Activated CD8-positive, alpha-beta memory T cell treated with anti-CD3 and anti-CD28 coated beads, Interleukin-2, amount 50 U/mL, for 4 hours (primary cell): ENCODE measurements around the gene CWC27.
"Not testable (repeated sequence)": the region's sequence is repeated elsewhere in the genome, so short reads cannot be mapped to it uniquely, and the experiment has no call there.

ENCODE experiments used
- DNase-seq: peaks from one replicate; pipeline ENCODE4 v3.0.0-alpha.2; 2020

CWC27 gene

DNA sequence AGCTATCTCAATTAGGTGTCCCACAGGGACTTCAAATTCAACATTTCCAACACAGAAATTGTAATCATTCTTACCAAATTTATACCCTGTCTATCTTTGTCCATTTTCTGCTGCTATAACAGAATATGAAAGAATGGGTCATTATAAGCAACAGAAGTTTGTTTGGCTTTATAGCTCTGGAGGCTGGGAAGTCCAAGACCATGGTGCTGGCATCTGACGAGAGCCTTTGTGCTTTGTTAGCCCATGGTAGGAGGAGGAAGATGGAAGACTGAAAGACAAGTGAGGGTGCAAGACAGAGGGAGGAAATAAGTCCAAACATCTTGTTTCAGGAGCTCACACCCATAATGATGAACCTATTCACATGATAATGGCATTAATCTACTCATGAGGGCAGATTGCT lies 72.2 kb downstream of the CWC27 start:
- DNase-seq = no peak

DNA sequence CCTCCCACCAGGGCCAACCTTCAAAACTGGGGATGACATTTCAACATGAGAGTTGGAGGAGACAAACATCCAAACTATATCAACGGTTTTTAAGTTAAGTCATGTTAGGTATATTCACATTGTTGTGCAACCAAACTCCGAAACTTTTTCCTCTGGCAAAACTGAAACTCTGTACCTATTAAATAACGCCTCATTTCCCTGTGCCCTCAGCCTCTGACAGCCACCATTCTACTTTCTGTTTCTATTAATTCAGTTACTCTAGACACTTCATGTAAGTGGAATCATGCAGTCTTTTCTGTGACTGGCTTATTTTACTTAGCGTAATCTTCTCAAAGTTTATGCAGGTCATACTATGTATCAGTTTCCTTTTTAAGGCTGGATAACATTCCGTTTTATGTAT lies 85.0 kb downstream of the CWC27 start:
- DNase-seq = no peak

DNA sequence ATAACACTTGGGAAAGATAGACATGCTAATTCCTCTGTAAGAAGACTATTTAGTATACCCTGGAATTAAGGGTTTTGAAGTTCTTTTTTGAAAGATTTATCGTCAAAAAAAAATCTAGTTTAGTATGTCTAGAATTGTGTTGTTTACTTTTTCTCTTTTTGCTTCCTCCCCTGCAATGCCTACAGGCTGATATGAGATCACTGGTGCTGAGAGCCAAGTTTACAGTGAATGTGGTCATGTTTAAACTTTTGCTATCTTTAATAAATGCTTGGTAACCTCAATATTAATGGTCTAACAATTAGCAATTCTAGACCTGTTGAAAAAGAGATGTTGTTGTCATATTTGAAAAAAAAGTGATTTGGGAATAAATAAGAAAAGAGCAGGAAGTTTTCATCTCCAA lies 86.1 kb downstream of the CWC27 start:
- no peak for DNase-seq

DNA sequence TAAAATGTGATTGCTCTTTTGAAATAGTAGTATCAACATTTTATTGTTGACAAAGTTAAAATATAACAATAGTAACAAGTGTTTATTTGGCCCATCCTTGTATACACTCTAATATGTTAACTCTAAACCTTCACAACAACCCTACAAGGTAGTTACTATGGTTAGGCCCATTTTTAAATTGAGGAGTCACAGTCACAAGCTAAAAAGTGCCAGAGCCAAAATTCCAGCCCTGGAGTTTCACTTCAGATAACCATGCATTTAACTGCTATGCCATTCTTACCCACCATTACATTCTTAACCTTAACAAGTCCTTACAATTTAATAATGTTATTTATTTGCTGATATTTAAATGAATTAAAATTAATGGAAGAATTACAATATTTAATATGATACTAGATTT lies 91.2 kb downstream of the CWC27 start:
- DNase-seq = no peak

DNA sequence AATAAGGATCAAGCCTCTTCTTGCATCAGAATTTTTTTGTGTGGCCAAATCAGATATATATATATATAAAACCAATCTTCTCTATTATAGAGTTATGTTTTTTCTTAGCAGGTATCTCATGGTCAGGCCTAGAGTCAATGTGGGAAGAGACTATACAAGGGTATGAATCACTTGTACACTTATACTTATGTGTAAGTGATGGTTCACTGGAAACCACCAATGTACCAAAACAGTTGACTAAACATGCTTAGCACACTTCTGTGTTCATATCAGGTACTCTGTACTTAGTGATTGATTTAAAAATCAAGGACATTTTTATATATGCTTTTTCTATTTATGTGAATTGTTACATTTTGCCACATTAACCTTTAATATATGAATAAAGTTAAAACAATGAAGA lies 92.6 kb downstream of the CWC27 start:
- no peak for DNase-seq

DNA sequence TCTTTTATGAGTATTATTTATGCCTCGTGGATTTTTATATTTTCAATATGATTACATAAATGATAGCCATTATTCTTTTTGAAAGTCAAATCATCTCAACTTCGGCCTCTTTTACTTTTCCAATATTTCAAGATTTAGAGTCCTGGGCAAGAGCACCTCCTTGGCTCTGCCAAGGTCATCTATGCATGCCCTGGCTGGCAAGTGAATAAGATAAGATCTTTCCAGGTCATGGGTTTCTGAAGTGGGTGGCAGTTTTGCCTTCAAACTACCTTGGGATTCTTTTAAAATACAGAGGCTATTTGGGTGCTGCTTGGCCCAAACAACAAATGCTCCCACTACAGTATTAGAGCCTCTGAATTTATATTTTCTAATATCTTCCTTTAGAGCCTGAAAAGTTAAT lies 95.4 kb downstream of the CWC27 start:
- DNase-seq = no peak

DNA sequence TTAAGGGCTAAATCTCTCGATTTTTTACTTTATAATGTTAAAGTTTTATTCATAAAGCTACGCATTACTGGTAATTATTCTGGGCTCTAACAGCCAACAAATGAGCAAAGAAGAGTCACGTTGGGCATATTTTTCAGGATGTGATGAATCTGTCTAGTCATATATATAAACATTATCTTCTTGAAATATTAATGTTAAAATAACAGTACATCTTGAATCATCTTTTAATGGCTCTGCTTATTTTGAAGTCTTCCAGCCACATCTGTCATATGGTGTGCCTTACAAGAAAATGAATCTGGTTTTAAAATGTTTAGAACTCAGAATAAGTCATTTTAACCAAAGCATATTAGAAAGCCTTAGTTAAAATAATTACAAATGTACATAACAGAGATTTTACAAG lies 96.9 kb downstream of the CWC27 start:
- DNase-seq = no peak

DNA sequence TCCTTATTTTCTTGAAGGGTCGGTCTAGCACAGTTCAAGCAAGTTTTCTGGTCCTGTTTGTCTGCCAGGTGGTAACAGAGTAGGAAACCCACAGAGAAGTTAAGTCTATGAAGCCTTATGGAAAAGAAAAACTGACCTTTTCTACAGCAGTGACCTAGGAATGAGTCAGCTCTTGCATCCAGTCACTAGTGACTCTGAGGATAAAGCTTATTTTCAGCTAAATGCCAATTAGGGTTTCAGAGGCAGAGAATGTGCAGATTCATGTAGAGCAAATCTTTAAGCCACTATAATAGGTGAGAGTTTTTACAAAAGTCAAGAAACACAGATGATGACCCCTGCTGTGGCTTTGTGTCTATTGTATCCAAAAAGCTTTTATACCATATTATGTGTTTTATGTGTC lies 100.7 kb downstream of the CWC27 start:
- no peak for DNase-seq

DNA sequence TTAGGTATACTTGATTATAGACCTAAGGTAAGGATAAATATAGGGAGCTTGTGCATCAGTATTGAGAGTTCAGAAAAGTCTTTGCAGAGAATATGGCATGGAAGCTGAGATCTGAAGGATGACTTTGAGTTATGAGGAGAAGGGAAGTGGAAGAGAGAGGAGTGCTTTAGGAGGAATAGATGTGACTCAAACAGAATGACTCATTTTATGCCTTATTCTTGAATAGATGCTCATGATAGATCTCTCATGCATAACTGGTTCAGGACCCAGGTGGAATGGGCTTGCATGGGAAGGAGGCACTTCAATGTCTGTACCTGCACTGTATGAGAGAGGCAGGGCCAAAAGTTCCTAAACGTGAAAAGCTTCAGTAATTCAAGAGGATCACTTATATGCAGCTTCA lies 103.3 kb downstream of the CWC27 start:
- no peak for DNase-seq

DNA sequence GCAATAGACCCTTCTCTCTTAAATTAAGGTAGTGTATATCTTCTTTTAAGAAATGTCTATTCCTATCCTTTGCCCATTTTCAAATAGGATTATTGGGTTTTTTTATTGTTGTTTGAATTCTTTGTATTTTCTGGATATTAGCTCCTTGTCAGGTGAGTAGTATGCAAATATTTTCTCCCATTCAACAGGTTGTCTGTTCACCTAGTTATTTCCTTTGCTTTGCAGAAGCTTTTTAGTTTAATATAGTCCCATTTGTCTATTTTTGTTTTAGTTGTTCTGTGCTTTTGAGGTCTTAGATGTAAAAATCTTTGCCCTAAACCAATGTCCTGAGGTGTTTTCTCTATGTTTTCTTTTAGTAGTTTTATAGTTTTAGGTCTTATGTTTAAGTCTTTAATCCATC lies 104.7 kb downstream of the CWC27 start:
- DNase-seq = no peak

DNA sequence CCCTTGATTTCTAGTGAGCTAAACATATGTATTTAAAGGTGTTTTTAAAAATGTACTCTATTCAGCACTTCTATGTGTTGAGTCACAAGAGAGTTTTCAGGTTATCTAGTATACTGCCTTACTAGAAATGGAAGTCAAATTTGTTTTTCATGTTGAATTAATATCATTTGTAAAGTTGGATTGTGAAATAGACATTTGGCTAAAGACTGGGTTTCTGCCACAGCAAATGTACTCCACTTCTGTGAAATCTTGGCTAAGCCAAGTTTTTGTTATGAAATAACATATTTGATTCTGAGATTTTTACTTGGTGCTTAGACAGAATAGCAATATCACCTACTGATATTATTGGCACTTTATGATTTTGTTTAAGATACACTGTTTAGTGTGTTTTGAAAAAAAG lies 106.0 kb downstream of the CWC27 start:
- no peak for DNase-seq

DNA sequence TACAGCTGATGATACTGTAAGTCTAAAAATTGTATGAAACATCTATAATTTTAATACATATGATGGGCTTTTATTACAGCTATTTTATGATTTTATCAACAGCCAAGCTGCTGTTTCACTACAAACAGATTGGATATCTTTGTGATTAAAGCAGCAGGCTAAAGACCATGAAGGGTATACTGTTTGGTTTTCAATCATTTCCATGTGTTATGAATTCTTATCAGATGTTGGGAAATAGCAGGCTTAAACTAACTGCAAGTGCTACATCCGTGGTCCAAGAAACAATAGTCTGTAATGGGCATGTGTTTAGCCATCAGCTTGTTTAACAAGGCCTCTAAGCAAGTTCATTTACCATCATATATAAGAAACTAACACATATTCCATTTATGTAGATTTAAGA lies 107.5 kb downstream of the CWC27 start:
- no peak for DNase-seq

DNA sequence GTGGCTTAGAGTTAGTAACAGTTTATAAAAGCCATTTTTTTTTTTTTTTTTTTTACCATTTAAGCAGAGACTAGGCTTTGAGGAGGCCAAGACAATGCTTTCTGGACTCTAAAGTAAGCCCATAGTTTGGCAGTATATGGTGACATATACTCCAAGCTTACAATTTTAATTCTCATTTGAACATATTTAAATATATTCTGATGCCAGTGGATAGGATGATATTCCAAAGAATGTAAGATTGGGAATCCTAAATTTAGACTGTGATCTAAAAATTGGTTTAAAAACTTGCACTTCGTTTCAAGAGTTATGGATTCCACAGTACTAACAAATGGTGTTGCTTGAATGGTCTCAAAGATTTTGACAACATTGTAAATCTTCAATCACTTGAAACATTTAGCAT lies 112.1 kb downstream of the CWC27 start:
- DNase-seq = no peak

DNA sequence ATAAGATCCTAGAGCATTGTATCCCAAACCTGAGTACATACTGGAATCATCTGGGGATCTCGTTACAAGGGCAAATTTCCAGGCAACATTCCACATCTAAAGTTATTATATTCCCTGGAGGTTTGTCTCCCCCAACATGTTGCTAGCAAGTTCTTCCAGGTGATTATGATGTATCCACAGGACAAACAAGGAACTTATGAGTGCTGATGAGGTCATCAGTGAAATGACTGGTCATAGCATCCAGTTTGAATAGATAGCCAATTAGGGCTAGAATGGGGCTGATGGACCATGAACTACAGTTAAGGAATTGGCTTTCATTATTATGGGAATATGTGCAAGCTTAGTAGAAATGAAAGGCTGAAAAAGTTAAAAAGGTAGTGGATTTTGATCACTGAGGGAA lies 115.2 kb downstream of the CWC27 start:
- no peak for DNase-seq

DNA sequence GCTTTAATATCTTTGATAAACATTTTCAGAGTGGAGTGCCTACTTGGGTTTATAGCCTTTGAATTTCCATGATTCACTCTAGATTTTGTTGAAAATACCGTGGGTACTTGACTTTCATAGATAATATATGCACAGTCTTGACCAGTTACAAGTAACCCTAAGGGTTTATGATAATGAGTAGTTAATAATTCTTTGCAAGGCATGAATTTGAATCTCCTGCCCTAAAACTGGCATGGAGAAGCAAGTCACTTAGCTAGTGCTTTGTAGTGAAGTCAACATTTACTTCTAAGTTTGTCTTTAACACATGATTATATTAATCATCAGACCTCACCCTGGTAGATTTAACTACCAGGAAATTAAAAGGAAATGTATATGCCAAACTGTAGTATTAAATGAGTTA lies 115.8 kb downstream of the CWC27 start:
- no peak for DNase-seq

DNA sequence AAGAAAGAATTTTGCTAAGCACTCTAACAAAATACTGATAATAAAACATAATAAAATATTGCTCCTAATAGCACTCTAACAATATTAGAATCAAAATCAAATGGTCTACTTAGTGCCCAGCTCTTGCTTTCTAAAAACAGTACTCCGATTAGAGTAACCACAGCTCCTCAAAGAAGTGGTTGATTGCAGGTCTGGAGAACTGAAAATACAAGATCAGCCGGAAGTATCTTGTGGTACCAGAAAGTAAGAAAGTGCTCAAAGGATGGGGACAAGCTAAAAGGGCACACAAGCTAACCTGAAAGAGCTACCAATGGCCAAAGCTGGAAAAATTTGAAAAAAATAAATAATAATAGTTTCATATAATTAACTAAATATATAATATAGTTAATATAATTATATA lies 119.2 kb downstream of the CWC27 start:
- no peak for DNase-seq

DNA sequence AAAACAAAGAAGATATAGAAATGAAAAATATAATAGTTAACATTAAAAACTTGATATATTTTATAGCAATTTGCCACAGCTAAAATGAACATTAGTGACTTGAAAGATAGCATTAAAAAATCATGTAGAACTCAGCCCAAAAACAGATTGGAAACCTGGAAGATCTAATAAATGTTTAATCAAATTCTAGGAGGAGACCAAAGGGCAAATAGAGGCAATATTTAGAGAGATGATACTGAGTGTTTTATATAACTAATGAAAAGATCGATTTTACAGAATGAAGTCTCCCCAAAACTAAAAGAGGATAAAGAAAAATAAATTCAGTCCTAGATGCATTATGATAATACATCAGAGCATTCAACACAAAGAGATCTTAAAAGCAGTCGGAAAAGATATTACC lies 127.0 kb downstream of the CWC27 start:
- no peak for DNase-seq

DNA sequence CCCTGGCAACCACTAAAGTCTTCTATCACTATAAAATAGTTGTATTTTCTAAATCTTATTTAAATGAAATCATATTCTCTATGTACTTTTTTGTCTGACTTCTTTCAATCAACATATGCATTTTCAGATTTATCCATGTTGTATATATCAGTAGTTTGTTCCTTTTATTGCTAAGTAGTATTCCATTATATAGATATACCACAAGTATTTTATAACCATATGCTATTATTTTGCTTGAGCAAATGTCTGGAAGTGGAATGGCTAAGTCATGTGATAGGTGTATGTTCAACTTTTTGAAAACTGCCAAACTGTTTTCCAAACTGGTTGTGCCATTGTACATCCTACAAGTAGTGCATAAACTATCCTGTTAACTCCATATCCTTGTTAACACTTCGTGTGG lies 131.1 kb downstream of the CWC27 start:
- no peak for DNase-seq

DNA sequence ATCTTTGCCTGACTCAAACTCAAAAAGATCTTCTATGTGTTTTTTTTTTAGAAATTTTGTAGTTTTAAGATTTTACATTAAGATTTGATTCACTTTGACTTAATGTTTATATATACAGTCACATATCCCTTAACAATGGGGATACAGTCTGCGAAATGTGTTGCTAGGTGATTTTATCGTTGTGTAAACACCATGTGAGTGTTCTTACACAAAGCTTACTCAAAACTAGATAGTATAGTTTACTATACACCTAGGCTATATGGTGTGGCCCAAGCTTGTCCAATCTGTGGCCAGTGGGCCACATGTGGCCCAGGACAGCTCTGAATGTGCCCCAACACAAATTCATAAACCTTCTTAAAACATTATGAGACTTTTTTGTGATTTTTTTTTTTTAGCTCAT lies 131.9 kb downstream of the CWC27 start:
- no peak for DNase-seq

DNA sequence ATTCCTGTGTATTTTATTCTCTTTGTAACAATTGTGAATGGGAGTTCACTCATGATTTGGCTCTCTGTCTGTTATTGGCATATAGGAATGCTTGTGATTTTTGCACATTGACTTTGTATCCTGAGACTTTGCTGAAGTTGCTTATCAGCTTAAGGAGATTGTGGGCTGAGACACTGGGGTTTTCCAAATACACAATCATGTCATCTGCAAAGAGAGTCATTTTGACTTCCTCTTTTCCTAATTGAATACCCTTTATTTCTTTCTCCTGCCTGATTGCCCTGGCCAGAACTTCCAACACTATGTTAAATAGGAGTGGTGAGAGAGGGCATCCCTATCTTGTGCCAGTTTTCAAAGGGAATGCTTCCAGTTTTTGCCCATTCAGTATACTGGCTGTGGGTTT lies 138.7 kb downstream of the CWC27 start:
- not testable (repeated sequence) for DNase-seq

DNA sequence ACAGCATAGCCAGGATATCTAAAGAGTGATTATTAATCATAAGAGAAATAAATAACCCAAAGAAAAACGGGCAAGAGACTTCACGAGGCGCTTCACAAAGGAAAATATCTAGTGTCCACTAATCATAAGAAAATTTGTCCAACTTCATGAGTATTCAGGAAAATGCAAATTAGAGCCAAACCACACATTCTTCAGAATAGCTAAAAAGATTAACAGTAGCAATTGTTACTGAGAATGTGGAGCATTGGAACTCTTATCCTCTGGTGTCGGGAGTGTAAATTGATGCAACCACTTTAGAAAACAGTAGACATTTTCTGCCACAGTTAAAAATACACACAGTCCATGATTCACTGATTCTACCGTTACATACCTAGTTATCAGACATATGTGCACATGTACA lies 145.7 kb downstream of the CWC27 start:
- DNase-seq = no peak

DNA sequence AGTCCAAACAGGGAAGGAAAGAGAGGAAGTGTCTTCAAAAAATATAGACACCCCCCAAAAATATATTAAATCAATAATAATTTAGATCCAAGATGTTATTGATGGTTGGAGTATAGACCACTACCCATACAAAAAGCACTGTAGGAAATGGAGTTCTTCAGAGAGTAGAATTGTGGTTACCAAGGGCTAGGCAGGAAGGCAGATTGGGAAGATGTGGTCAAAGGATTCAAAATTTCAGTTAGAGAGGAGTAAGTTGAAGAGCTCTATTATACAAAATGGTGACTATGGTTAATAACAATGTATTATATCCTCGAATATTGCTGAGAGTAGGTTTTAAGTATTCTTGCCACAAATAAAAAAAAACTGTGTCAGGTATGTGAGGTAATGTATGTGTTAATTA lies 149.4 kb downstream of the CWC27 start:
- no peak for DNase-seq

DNA sequence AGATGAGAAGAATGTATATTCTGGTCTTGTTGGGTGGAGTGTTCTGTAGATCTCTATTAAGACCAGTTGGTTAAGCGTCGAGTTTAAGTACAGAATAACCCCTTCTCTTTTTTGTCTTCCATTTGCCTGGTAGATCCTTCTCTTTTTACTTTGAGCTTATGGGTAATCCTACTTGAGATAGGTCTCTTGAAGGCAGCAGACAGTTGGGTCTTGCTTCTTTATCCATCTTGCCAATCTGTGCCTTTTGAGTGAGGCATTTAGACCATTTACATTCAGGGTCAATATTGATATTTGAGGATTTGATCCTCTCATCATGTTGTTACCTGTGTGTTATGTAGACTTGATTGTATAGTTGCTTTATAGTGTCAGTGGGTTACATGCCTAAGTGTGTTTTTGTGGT lies 152.7 kb downstream of the CWC27 start:
- DNase-seq = no peak

DNA sequence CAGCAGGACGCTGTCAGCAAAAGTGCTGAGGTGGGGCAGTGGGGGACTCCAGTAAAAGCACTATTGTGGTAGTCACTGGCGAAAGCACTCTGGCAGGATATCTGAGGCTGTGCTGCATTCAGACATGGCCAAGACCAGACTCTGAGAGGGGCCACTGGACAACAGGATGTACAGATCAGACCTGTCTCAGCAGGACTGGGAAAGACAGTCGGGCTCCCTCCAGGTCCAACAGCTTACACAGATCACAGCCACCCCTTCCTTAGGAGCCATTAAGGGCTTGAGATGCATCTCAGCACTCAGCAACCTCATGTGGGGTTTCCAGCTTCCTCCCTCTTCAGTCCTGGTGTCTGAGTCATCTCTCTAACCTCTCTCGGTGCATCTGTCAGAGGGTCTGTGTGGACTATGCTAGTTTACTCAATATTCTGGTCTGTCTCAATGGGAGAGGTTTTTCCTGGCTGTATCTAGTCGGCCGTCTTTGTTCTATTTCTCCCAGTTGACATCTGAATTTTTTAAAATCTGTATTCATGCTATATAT lies 154.5 kb downstream of the CWC27 start:
- DNase-seq = no peak

DNA sequence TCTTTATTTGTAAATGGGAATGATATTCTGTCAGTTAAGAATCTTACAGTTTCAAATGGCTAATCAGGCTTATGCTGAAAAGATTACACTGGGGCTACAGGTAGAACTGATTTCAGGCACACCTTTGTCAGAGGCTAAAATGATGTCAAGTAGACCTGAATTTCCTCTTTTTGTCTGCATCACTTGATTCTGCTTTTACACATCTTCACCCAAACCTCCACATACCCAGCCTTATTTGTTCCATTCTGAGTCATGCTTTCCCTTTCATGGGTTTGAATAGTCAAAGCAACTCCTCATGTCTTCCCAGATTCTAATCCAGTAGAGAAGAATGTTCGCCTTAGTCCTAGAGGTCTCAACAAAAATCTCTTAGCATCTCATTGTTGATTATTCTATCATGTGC lies 156.4 kb downstream of the CWC27 start:
- no peak for DNase-seq

DNA sequence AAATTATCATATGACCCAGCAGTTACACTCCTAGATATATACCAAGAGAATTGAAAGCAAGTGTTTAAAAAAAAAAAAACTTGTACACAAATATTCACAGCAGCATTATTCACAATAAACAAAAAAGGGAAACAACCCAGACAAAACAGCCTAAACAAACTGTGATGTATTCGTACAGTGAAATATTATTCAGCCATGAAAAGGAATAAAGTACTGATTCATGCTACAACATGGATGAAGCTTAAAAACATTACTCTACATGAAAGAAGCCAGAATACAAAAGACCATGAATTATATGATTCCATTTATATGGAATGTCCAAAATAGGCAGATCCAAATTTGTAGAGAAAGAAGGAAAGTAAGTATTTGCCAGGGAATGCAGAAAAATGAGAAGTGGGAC lies 161.1 kb downstream of the CWC27 start:
- no peak for DNase-seq
